Measurements from ENCODE around the gene NCKAP5. TPM values are rescaled to one million over a fixed set of nuclear protein-coding genes. Genes with fewer than 3 reads are reported as not detected.

NCKAP5 gene
- total and polyA plus RNA-seq, 2 experiments from 2014 or later = 2.2 to 5.5 TPM

DNA sequence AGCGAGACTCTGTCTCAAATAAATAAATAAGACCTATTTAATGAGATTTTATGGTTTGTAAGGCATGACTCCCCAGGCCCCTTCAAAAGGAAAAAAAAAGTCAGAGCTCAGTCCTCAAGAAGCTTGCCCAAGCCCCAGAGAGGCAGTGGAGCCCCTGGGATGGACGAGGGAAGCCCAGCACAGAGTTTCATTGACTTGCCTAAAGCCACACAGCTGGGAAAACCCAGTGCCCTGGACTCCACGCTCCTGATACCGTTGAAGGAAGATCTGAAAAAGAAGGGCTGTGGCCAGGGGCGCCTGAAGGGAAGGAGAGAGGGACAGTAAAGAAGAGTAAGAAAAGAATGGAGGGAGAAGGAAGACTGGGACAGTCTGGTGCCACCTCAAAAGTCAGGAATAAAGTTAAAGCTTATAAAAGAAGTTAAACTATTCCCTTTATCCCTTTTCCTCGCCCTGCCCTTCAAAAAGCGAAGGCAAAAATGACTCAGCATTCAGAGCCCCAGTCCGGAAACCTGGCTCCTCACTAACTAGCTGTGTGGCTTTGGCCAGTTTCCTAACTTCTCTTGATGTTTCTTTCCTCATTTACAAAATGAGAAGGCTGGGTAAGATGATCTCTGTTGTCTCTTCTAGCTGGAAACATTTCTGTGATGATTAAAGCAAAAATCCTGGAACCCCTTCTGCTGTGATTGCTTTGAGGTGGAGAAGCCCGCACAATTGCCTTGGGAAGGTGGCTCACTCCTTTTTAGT is 945.0 kb downstream of the NCKAP5 start:
- WGBS (ENCODE audit: low lambda C conversion rate, missing lambda C conversion rate) = 74% methylated on average over 9 of the region's 9 CpGs

More for the DNA sequence above, 945.0 kb downstream of the NCKAP5 start:
- TF ChIP-seq EZH2phosphoT487 (IDR thresholded peaks at IDR 0.05; ENCODE audit: low read depth, severe bottlenecking, unreplicated experiment) (no peak), EZH2 (IDR thresholded peaks at IDR 0.05; ENCODE audit: borderline replicate concordance) (no peak)
- TF ChIP-seq, protein P1, sequence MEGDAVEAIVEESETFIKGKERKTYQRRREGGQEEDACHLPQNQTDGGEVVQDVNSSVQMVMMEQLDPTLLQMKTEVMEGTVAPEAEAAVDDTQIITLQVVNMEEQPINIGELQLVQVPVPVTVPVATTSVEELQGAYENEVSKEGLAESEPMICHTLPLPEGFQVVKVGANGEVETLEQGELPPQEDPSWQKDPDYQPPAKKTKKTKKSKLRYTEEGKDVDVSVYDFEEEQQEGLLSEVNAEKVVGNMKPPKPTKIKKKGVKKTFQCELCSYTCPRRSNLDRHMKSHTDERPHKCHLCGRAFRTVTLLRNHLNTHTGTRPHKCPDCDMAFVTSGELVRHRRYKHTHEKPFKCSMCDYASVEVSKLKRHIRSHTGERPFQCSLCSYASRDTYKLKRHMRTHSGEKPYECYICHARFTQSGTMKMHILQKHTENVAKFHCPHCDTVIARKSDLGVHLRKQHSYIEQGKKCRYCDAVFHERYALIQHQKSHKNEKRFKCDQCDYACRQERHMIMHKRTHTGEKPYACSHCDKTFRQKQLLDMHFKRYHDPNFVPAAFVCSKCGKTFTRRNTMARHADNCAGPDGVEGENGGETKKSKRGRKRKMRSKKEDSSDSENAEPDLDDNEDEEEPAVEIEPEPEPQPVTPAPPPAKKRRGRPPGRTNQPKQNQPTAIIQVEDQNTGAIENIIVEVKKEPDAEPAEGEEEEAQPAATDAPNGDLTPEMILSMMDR (IDR thresholded peaks at IDR 0.05; ENCODE audit: poor library complexity) = no peak
- no peak for DNase-seq (ENCODE audit: low spot score)
- Histone ChIP-seq H3K9me2 (replicated peaks; ENCODE audit: insufficient read depth) (no peaks in the 10 kb centered on the region), H3K9me3 (ENCODE audit: low read depth) (no peaks in the 10 kb centered on the region), H2AFZ (no peak overlapping the region), H3K4me1 (ENCODE audit: insufficient read depth) (no peaks in the 10 kb centered on the region), H3K4me3 (no peak overlapping the region), H3K27ac (no peak overlapping the region), H3K79me2 (peaks cover 3% of the 10 kb centered on the region), H3K36me3 (replicated peaks; ENCODE audit: insufficient read depth, low read depth) (no peaks in the 10 kb centered on the region), H3K4me2 (no peak overlapping the region), H3K27me3 (no peaks in the 10 kb centered on the region), H4K20me1 (ENCODE audit: insufficient read depth, poor library complexity, severe bottlenecking) (no peaks in the 10 kb centered on the region)

Small RNA genes within 50 kb of the gene (small RNA-seq; reads per million reads assigned to genes)
- gene AC016909.1 (not detected), gene RN7SKP154 (not detected), gene RNU6-579P (not detected)
